LHCN-M2 (cell line): ENCODE results near the gene ZNF644. TPM values are rescaled to one million over a fixed set of nuclear protein-coding genes. Genes with fewer than 3 reads are reported as not detected.
A peak's percentile ranks its signal among the peaks of the same experiment; 100 is the strongest.
"Not testable (repeated sequence)": the region's sequence is repeated elsewhere in the genome, so short reads cannot be mapped to it uniquely, and the experiment has no call there.

ENCODE experiments used
- DNase-seq: peaks from one replicate; pipeline ENCODE4 v3.0.0-alpha.2; 2012; ENCODE audit warnings: low read depth
- polyA plus RNA-seq: library from polyadenylated mRNA; unstranded; fragments of >200 nt; gene quantifications from one replicate; pipeline ENCODE4 v1.2.1, GENCODE V29; 2012; ENCODE audit warnings: missing spikeins
- total RNA-seq: library from RNA; depleted of rRNA; stranded (reverse); fragments of >200 nt; gene quantifications from 2 replicates; pipeline ENCODE4 v1.2.3, GENCODE V29; 2014; rRNA removed

ZNF644 gene
- 39.6 and 39.9 TPM in 2 replicates for total RNA-seq
- 7.8 TPM for polyA plus RNA-seq

- peak; percentile 95 for DNase-seq
Measured at GRCh38 chr1:91021686-91022517, at the start of gene ZNF644. ZNF644 (minus strand) TSS chr1:91022035; CDS start chr1:90982353, 39,682 bp downstream.

DNA sequence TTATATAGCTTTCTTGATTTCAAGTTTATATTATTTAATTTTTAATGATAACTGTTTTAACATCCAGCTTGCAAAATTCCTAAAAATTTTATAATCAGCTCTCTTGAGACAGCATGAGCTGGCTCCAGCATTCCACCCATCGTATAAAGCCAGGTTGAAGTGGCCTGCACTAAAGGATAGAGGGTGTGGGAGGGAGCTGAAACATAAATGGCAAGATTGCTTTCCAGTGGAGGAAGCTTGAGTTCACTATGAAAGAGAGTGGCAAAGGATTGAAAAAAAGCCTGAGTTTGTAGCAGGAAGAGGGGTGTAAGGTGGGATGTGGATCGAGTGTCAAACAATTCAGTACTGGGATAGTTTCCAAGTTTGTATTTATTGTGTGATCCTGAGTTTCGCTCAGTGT is 48.5 kb upstream of the ZNF644 start:
- no peak for DNase-seq

- no peak for DNase-seq
Measured at GRCh38 chr1:91066538-91066937, 44.7 kb upstream of the ZNF644 start.

GRCh38 chr1:91065337-91065736 is 43.5 kb upstream of the ZNF644 start:
- no peak for DNase-seq

DNA sequence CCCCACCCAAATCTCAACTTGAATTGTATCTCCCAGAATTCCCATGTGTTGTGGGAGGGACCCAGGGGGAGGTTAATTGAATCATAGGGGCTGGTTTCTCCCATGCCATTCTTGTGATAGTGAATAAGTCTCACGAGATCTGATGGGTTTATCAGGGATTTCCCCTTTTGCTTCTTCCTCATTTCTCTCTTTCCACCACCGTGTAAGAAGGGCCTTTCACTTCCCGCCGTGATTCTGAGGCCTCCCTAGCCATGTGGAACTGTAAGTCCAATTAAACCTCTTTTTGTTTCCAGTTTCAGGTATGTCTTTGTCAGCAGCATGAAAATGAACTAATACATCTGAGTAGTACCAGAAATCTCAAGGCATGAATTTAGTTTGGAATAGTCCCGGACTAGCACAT is 41.6 kb upstream of the ZNF644 start:
- DNase-seq: not testable (repeated sequence)

GRCh38 chr1:91059157-91059556 is 37.3 kb upstream of the ZNF644 start:
- no peak for DNase-seq

DNA sequence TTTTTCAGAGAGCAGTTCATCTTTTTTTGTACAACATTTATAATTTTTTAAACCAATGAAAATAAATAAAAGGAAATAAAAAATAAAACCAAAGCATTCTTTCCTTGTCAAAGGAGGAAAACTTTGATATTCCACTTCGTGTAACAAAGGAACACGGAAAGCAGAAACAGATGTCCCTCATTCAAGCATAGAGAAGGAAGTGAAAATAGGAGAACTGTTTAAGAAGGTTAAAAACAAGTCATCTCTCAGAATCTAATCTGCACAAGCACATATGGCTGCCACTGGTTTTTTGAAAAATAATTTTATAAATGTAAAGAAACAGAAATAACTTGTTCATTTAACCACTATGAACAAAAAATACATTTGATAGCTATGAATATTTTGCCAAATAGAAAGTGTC is 35.9 kb upstream of the ZNF644 start:
- no peak for DNase-seq

DNA sequence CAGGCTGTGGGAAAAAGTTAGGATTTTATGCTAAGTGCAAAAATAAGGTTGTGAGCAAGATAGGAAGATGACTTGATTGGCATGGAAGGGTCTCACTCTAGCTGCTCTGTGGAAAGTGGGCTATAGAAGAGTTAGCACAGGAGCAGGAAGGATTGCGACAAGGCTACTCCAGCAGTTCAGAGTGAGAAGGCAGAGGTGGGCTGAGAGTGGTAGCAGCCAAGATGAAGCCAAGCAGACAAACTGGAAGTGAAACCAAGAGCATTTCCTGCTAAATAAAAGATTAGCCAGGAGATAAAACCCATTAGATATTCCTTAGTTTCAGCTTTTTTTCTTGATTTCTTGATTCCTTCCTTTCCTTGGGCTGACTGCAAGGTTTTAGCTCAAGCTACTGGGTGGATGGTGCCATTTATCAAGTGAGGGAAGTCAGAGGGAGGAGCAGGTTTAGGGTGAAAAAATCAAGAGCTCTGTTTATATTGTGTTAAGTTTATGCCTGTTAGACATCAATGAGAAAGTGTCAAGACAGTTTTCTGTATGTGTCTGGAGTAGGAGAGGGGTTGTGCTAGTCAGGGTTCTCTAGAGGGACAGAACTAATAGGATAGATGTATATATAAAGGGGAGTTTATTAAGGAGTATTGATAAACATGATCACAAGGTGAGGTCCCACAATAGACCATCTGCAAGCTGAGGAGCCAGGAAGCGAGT is 33.1 kb upstream of the ZNF644 start:
- DNase-seq: no peak

DNA sequence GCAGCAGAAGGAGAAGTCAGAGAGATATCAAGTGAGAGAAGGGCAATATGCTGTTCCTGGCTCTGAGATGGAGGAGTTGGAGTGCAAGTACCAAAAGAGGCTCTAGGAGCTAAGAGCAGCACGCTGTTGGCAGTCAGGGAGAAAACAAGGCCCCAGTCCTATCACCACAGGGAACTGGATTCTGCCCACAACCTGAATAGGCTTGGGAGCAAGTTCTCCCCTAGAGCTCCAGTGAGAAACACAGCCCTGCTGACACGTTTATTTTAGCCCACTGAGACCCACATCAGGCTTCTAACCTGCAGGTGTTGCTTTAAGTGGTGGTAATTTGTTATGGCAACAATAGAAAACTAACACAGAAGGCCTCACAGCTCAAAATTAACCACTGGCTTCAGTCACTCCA is 31.8 kb upstream of the ZNF644 start:
- no peak for DNase-seq

- DNase-seq: not testable (repeated sequence)
Measured at GRCh38 chr1:91049551-91049950, 27.7 kb upstream of the ZNF644 start.

DNA sequence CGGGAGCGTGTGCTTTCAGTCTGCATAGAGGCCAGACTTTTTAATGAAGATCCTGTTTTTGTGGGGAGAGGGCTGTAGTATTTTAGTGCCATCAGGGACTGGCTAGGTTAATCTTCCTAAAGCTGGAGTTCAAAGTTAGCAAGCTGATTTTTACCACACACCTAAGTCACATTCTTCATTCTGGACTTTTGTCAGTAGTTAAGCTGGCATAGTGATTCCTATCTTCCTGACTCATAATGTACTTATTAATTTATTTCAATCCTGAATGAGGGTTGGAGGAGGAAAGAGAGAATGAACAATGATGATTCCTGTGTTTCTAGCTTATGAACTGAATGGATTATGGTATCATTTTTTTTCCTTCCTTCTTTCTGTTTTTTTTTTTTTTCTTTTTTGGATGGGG is 24.9 kb upstream of the ZNF644 start:
- no peak for DNase-seq

GRCh38 chr1:91045284-91045683 is 23.4 kb upstream of the ZNF644 start:
- DNase-seq: no peak

GRCh38 chr1:91044776-91045175 is 22.9 kb upstream of the ZNF644 start:
- not testable (repeated sequence) for DNase-seq

- not testable (repeated sequence) for DNase-seq
Measured at GRCh38 chr1:91042372-91042771, 20.5 kb upstream of the ZNF644 start.

GRCh38 chr1:91038582-91038981 is 16.7 kb upstream of the ZNF644 start:
- DNase-seq: no peak

DNA sequence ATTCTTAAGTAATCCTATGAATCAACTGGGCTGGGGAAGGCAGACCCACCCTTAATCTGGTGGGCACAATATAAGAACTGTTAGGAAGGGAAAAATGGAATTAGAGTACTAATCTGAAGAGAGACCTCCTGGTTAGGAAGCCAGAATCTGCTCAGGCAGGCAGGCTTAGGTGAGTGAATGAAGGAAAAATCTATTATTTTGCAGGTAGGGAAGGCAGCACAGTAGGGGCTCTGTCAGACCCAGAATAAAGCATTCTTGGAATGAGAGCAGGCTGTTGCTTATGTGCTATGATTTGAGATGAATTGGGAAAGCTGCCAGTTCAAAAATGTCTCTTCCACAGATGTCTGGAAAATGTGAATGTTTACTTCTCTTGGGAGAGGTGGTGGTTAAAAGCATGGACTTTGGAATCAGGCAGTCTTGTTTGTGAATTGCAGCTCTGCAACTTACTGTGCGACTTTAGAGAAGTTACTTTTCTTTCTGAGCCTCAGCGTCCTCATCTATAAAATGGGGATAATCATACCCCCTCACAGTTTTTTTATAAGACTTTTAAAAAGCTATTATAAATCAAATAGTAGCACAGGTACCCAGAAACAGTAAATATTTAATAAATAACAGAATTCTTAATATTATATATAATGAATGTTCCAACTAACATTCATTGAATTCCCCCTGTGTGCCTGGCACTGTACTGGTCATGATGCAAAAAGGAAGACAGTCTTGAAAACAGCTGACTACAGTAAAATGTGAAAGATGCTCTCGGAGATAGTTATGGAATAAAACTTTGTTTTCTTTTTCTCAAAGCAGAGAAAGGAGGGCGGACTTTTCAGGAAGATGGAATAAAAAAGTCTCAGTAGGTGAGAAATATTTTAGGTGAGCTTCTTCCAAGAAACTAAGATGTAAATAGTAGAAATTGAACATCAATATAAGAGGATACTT is 15.3 kb upstream of the ZNF644 start:
- no peak for DNase-seq

DNA sequence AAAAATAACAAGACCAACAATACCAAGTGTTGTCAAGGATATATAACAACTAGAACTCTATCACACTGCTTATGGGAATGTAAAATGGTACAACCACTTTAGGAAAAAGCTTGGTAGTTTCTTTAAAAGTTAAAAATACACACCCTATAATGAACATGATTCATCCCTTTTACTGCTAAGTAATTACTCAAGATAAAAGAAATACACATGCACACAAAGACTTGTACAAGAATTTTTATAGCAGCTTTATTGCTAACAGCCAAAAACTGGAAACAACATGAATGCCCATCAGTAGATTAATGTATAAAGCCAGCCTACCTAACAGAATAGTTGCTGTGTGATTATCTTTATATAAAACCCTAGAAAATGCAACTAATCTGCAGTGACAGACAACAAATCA is 10.5 kb upstream of the ZNF644 start:
- DNase-seq: no peak

- DNase-seq: no peak
Measured at GRCh38 chr1:91031081-91031480, 9.2 kb upstream of the ZNF644 start.

DNA sequence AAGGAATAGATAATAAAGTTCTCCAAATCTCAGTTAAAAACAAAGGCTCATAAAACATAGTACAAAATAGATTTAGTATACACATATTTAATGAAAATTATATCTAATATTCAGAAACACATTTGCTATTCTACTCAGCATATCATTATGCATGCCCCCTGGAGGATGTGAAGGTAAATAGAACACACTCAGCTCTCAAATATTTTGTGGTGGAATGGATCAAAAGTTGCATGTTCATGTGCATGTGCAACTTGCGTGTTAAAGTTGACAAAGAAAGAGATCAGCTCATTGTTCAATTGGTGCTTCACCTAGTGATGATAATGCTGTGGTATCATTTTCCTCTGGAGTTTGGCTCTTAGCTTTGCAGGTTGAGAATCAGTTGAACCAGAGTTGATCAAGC is 4.9 kb upstream of the ZNF644 start:
- peak; percentile 40 for DNase-seq

DNA sequence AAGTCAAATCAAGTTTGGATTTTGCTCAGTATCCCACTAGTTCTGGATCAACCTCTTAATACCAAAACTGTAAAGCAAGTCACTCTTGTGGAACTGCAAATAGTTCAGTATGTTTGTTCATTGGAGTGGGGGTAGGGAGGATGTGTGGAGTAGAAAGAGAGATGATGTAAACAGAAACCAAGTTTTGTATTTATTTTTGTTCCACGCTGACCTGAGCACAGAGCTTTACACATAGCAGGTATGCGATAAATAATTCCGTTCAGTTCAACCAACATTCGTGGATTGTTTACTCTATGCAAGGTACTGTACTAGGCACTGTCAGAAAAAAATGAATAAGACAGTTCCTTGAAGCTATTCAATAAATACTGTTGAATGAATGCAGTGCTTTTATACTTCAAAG is 4.5 kb upstream of the ZNF644 start:
- DNase-seq: no peak

DNA sequence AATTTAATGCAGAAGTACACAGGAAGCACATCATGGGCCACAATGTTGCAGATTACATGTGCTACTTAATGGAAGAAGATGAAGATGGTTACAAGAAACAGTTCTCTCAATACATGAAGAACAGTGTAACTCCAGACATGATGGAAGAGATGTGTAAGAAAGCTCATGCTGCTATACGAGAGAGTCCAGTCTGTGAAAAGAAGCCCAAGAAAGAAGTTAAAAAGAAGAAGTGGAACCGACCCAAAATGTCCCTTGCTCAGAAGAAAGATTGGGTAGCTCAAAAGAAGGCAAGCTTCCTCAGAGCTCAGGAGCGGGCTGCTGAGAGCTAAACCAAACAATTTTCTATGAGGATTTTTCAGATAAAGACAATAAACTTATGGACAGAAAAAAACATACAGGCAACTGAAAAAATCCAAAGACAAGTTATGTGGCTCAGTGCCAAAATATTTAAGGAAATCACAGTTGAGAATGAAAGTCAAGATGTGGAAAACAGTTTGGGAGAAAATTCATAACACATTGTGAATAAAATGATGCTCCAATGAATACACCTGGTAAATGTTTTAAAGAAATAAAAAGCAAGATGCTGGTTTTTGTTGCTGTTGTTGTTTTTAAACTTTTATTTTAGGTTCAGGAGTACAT is 2.8 kb upstream of the ZNF644 start:
- no peak for DNase-seq
